GM18511 (cell line): ENCODE measurements around the gene ZGPAT.
"Not testable (repeated sequence)": the region's sequence is repeated elsewhere in the genome, so short reads cannot be mapped to it uniquely, and the experiment has no call there.

Experiments
- ATAC-seq: cut with Tn5 transposase; IDR thresholded peaks from one replicate; pipeline ENCODE4 v1.9.1; 2021; ENCODE audit warnings: mild to moderate bottlenecking, moderate library complexity; ENCODE audit not compliant: unreplicated experiment

The ZGPAT gene

GRCh38 chr20:63755933-63756647 lies 48.3 kb downstream of the ZGPAT start:
- ATAC-seq, result no peak

- no peak for ATAC-seq
Observed at GRCh38 chr20:63756648-63756991, 48.8 kb downstream of the ZGPAT start.

DNA sequence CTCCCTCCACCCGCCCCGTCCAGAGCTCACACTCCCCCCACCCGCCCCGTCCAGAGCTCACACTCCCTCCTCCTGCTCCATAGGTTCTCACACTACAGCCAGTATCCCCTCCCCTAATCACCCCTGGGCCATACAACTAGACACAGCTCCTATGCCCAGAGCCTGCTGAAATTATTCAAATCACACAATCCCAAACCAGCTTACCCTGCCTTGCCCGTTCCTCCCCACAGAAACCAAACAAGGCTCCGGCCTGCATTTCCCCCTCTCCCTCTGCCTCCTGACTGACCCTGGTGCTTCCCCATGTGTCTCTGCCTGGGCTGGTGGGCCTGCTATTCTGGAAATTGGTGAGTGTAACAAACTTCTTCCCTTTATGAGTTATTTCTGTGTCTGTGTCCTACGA lies 50.3 kb downstream of the ZGPAT start:
- no peak for ATAC-seq

GRCh38 chr20:63759377-63759901 lies 51.6 kb downstream of the ZGPAT start:
- ATAC-seq, result no peak

DNA sequence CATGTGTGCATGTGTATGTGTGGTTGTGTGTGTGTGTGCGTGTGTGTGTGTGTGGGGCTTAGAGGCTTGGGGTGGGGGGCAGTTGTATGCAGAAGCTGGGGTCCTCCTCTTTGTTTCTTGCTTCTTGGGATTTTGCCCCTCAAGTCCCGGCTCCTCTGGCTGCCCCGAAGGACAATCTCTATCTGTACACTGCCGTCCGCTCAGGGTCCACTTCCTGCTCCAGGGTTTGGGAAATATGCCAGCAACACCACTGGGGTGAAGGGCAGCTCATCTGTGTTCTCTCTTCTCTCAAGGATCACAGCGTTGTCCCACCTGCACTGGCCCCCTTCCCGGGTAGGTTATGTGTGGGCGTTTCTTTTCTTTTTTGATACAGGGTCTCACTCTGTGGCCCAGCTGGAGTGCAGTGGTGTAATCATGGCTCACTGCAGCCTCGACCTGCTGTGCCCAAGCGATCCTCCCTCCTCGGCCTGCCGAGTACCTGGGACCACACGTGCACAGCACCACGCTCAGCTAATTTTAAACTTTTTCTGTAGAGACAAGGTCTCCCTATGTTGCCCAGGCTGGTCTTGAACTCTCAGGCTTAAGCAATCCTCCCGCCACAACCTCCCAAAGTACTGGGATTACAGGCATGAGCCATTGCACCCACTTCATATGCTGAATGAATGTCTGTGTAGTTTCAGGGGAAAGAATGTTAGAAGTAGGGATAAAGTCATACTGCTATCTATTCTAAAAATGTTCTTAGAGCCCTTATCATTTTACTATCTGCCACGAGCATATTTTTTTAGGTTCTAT lies 57.4 kb downstream of the ZGPAT start:
- ATAC-seq, result no peak

- no peak for ATAC-seq
Observed at GRCh38 chr20:63765902-63766301, 58.1 kb downstream of the ZGPAT start.

DNA sequence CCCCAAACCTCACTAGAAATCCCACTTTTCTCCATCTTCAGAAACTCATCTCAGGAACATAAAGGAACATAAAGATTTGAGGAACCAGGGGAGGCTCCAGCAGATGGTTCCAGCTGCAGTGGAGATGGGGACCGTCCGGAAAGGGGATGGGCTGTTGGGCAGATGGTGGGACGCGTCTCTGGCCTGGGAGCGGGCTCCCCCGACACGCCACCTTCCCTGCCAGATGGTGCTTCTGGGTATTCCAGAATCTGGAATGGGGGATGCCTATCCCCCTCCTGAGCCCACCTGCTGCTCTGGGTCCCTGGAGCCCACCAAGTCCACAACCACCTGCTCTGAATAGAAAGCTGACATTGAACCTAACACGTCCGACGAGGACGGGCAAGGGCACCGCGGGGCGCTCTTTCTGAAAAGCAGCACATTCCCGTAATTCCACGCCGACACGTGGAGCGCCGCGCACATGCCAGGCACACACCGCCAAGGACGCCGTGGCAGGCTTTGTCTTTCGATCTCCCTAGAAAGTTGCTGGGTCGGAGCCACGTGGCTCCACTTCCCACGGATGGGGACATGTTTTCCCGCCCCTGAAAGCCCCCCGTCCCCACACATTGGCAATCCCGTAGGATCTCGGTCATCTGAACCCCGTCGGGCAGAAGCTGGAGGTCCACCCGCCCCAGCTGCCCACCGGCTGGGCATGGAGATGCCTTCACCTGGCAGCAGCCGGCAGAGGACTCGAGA lies 59.0 kb downstream of the ZGPAT start:
- no peak for ATAC-seq

DNA sequence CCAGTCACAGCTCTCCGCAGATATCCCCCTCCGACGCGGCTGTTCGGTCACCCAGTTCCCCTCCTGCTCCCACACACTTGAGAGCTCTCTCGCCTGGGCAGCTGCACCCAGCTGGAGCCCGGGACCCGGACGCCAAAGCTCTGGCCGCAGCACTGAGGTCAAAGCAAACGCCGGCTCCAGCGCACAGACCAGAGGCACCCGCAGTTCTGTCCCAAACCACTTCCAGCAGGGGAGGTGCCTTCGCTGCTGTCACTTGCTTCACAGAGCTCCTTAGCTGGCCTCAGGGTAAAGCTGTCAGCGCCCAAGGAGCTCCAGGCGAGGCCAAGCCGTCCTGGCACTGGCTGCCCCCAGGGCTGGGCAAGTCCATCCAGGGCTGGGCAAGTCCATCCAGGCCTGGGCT lies 59.6 kb downstream of the ZGPAT start:
- ATAC-seq, result no peak

GRCh38 chr20:63767886-63768285 lies 60.0 kb downstream of the ZGPAT start:
- no peak for ATAC-seq

- ATAC-seq, result no peak
Observed at GRCh38 chr20:63768591-63769515, 61.0 kb downstream of the ZGPAT start.

DNA sequence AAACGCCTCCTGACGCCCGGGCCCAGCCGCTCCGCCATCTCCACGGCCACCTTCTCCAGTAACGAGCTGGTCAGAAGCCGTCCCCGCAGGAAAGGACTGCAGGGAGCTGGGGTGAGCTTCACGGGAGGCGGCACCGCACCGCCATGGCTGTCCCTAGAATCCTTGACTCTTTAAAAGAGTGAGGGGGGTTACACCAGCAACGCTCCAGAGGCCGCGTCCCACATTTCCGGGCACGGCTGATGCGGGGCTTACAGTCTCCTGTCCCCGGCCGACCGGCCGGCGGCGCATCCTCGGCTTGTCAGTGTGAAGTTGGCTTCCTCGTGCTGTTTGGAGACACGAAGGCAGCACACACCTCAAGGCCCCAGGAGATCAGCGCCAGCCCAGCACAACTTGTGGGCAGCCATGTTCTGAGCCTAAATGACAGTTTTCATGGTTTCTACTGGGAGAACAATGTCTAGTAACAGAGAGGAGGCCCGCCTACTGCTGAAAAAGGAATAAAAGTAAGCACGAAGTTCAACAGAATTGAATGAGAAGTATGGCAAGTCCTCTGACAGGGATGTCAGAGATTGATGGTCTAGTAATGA lies 62.1 kb downstream of the ZGPAT start:
- no peak for ATAC-seq

DNA sequence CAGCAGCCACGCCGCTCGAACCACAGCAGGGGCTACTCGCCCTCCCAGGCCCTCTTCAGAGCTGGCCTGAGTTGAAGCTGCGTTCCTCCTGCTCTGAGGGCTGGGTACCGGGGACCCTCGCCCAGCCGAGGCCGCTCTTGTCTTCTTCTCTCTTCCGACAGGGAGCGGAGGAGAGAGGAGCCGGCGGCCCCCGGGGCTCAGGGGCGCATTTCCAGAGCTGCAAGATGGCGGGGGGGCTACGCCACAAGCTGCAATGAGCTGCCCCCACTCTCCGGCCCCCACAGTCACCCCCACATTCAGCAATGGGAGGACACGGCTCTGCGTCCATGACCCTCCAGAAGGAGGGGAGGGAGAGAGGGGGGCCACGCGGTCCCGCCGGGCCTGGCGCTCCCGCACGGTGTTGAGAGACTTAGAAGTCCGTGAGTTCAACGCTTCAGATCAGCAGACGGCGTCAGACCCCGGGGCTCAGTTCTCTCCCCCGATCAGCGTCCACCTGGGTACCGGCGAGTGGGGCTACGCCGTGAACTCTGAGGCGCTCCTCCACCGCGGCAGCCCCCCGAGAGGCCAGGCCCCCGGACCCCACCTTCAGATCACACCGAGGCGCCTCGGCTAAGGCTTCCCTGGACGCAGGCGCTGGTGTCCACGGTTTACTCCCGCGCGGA lies 63.3 kb downstream of the ZGPAT start:
- ATAC-seq, result no peak

DNA sequence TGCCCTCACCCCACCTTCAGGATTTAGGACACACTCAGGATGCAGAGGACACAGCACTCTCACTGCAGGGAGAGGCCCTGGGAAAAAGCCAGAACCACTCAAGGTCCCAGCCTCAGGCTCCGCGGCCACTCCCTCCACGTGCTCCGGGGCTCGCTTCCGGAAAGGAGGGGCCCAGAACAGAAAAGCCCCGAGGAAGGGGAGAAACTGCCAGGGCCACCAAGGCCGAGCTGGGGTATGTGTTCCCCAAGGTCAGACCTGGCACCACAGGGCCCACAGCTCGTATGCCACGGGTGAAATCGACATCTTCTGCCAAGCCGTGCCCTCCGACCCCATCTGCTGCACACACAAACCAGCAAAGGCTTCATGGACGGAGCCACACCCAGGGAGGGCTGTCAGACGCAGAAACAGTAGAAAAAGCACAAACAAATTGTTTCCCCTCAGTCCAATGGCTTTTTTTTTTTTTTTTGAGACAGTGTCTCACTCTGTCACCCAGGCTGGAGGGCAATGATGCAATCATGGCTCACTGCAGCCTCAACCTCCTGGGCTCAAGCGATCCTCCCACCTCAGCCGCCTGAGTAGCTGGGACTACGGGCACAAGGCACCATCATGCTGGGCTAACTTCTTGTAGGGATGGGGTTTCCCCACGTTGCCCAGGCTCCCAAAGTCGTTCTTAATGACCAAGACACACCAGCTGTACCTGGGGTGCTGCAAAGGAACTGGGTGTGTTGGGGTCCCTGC lies 65.1 kb downstream of the ZGPAT start:
- ATAC-seq, result no peak

- no peak for ATAC-seq
Observed at GRCh38 chr20:63773571-63774241, 65.9 kb downstream of the ZGPAT start.

- no peak for ATAC-seq
Observed at GRCh38 chr20:63774306-63774705, 66.5 kb downstream of the ZGPAT start.

DNA sequence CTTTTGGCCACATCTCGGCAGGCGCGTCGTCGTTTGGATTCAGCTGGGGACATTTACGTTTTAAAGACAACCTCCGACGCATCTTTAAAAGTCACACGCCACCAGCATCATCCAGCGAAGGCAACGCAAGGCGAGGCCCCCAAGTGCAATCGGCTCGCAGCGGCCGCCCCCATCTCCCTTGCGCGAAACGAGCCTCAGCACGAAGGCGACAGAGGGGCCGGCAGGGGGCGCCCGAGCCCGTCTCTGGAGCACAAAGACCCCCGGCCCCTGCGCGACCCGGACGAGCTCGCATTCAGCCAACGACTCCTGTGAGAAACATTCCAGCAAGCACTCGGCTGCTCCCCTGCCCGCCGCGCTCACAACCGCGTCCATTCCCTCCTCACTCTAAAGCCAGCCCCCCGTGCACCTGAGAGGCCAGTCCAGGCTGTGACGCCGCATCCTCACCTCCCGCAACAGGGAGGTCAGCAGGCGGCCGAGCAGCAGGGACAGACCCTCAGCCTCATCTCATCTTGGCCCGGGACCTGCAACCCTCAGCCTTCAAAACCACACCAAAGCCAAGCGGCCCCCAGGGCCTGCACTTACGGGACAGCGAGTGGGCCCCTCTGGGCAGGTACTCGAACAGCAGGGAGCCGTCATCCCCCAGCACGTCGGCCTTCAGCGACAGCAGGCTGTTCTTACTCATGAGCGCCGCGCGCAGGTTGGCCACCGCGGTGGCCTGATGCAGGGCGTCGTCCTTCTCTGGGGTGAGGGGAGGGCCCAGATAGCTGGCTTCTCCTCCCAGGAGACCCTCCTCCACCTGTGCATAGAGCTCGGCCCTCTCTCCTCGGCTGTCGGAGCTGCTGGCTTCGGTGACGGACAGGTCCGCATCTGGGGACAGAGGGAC lies 67.5 kb downstream of the ZGPAT start:
- no peak for ATAC-seq

DNA sequence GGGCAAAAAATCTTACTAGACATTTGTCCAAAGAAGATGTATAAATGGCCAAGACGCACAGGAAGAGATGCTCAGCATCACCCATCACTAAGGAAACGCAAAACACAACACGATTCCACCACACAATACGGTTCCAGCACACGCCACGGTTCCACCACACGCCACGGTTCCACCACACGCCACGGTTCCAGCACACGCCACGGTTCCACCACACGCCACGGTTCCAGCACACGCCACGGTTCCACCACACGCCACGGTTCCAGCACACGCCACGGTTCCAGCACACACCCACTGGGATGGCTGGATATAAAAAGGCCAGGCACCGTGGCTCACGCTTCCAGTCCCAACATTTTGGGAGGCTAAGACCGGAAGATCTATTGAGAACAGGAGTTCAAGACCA lies 69.0 kb downstream of the ZGPAT start:
- not testable (repeated sequence) for ATAC-seq
